ENCODE results near the gene DNAH5.

DNA sequence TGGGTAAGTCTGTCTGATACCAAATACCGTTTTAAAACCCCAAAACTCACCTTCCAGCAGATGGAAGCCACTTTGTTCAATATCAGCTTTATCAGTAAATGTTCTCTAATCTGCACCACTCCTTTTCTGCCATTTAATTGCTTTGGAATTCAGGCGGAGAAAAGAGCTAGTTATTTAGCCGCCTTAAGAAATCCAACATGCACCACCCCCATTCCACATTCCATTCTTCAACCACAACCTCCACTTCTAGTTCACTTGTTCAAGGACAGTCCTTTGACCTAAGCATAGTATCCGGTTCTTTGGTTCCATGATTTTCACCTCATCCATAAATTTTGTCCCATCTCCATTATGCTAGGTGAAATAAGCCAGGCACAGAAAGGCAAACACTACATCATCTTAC, 240.1 kb downstream of the DNAH5 start:
- TF ChIP-seq, protein P1, sequence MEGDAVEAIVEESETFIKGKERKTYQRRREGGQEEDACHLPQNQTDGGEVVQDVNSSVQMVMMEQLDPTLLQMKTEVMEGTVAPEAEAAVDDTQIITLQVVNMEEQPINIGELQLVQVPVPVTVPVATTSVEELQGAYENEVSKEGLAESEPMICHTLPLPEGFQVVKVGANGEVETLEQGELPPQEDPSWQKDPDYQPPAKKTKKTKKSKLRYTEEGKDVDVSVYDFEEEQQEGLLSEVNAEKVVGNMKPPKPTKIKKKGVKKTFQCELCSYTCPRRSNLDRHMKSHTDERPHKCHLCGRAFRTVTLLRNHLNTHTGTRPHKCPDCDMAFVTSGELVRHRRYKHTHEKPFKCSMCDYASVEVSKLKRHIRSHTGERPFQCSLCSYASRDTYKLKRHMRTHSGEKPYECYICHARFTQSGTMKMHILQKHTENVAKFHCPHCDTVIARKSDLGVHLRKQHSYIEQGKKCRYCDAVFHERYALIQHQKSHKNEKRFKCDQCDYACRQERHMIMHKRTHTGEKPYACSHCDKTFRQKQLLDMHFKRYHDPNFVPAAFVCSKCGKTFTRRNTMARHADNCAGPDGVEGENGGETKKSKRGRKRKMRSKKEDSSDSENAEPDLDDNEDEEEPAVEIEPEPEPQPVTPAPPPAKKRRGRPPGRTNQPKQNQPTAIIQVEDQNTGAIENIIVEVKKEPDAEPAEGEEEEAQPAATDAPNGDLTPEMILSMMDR (IDR thresholded peaks at IDR 0.05) = no peak
- no peak for TF ChIP-seq POLR2A (IDR thresholded peaks at IDR 0.05)

All from right lobe of liver (tissue), 4 donors.